GM12864 (cell line): ENCODE results near the gene FAM98C.

Experiments
- DNase-seq: peaks from one replicate; pipeline ENCODE4 v3.0.0-alpha.2; 2011; ENCODE audit warnings: low read depth
- H3K4me3 ChIP-seq: 2 replicates; pipeline ENCODE4 v1.5.1; 2011; ENCODE audit warnings: mild to moderate bottlenecking, low read depth, low read length, control low read depth
- CTCF ChIP-seq: IDR thresholded peaks from 2 replicates; pipeline ENCODE4 v1.5.1; 2011; ENCODE audit warnings: low read depth, mild to moderate bottlenecking, moderate library complexity, low read length, control low read depth, inconsistent platforms; ENCODE audit errors: missing control alignments

Gene FAM98C

GRCh38 chr19:38381138-38381537 lies 21.8 kb upstream of the FAM98C start:
- DNase-seq = no peak
- H3K4me3 ChIP-seq = no peak overlapping the region
- TF ChIP-seq CTCF = no peak

DNA sequence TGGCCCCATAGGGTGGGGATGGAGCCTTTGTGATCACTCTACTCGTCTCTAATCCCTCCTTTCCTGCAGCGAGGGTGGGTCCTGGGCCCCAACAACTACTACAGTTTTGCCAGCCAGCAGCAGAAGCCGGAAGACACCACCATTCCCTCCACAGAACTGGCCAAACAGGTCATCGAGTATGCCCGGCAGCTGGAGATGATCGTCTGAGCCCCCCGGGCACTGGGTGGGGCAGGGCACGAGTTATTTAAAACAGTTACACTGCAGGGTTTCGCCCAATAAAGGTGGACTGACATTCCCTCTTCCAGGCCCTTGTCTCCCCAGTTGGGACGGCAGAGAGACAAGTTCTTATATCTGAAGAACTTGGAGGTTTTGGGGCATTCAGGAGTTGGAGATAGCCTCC lies 19.7 kb upstream of the FAM98C start:
- DNase-seq = no peak
- TF ChIP-seq CTCF = no peak
- no peak overlapping the region for H3K4me3 ChIP-seq

- H3K4me3 ChIP-seq = no peak overlapping the region
- no peak for DNase-seq
- TF ChIP-seq CTCF = no peak
Observed at GRCh38 chr19:38383743-38384142, 19.1 kb upstream of the FAM98C start.

- no peak overlapping the region for H3K4me3 ChIP-seq
- TF ChIP-seq CTCF = peak; percentile 57
- DNase-seq = no peak
Observed at GRCh38 chr19:38384209-38385027, 18.5 kb upstream of the FAM98C start.

- H3K4me3 ChIP-seq = no peak overlapping the region
- no peak for DNase-seq
- no peak for TF ChIP-seq CTCF
Observed at GRCh38 chr19:38385057-38385803, 17.7 kb upstream of the FAM98C start.

GRCh38 chr19:38385804-38386257 lies 17.1 kb upstream of the FAM98C start:
- H3K4me3 ChIP-seq = no peak overlapping the region
- TF ChIP-seq CTCF = no peak
- no peak for DNase-seq
